HG03175 (cell line): ENCODE results near the gene SEPSECS.
"Not testable (repeated sequence)": the region's sequence is repeated elsewhere in the genome, so short reads cannot be mapped to it uniquely, and the experiment has no call there.

Experiments
- ATAC-seq: cut with Tn5 transposase; IDR thresholded peaks from one replicate; pipeline ENCODE4 v1.9.1; 2021; ENCODE audit warnings: mild to moderate bottlenecking, moderate library complexity; ENCODE audit not compliant: unreplicated experiment

The SEPSECS gene

GRCh38 chr4:25088093-25088952, 71.9 kb downstream of the SEPSECS start:
- no peak for ATAC-seq

DNA sequence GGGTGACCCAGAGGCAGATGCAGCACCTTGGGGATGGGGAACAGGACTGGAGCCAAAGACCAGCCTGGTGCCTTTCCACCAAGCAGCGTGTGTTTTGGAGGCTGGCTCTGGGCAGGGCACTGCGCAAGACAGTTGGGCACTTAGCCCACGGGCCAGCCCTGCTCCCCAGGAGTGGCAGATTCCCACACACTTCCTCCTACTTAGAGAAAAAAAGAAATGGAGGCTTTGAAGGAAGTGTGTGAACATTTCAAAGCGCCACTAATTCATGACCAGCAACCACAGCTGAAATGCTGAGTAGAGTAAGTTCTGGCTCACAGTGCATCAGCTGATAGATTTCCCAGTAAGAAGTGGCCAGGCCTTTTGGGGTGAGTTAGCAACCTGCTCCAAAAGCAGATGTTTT, 74.6 kb downstream of the SEPSECS start:
- ATAC-seq = no peak

DNA sequence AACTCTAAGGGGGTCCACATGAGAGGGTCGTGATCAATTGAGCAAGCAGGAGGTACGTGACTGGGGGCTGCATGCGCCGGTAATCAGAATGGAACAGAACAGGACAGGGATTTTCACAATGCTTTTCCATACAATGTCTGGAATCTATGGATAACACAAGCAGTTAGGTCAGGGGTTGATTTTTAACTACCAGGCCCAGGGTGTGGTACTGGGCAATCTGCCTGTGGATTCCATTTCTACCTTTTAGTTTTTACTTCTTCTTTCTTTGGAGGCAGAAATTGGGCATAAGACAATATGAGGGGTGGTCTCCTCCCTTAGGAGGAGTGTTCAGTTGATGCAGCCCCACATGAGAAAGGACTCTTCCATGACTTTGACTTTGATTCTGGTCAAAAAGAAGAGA, 76.8 kb downstream of the SEPSECS start:
- not testable (repeated sequence) for ATAC-seq

DNA sequence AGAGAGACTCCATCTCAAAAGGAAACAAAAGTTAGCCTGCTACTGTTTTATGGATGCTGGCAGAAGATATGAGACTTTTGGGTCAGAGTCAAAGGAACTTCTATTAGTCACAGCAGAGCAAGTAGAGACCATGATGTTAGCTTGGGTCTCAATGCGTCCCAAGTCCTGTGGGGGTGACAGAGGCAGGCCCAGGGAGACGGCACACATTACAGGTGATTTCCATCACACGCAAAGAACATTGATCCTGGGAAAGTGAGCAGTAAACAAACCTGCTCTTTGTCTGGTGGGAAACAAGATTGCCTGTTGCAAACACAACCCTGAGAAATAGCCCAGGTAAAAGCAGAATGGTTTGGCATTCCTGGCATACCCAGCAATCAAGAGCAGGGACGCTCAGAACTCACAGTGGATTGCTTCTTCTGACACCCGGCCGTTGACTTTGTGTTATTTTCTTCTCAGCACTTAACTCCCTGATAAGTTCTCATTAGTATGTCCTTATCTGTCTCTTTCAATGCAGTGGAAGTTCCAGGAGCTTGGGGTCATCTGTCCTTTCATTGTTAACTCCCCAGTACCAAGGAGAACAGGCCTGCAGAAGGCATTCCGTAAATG, 78.3 kb downstream of the SEPSECS start:
- ATAC-seq = no peak

DNA sequence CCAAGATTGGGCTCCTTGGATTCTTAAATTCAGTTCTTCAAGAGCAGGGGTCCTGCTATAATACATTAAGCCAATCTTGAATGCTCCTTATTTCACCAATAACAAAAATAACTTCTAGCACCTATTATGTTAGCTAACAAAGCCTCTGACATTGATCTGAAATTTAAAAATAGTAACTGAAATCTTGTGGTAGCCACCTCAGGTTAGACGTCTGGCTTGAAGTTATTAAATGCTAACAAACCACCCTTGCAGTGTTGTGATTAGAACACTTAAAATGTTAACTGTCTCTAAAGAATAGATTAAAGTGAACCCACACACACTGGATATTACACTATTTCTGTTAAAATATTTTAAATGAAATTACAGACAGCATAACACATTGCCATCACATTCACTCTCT, 79.7 kb downstream of the SEPSECS start:
- no peak for ATAC-seq

DNA sequence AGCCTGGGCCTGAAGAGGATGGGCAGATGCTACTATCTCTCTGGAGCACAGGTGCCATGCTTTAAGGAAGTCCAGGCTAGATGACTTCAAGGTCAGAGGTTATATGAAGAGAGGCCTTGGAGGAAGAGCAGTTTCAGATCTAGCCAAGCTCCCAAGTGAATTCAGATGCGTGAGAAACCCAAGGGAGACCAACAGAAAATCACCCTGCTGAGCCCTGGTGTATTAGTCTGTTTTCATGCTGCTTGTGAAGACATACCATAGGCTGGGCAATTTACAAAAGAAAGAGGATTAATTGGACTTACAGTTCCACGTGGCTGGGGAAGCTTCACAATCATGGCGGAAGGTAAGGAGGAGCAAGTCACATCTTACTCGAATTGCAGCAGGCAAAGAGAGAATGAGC, 81.7 kb downstream of the SEPSECS start:
- no peak for ATAC-seq

DNA sequence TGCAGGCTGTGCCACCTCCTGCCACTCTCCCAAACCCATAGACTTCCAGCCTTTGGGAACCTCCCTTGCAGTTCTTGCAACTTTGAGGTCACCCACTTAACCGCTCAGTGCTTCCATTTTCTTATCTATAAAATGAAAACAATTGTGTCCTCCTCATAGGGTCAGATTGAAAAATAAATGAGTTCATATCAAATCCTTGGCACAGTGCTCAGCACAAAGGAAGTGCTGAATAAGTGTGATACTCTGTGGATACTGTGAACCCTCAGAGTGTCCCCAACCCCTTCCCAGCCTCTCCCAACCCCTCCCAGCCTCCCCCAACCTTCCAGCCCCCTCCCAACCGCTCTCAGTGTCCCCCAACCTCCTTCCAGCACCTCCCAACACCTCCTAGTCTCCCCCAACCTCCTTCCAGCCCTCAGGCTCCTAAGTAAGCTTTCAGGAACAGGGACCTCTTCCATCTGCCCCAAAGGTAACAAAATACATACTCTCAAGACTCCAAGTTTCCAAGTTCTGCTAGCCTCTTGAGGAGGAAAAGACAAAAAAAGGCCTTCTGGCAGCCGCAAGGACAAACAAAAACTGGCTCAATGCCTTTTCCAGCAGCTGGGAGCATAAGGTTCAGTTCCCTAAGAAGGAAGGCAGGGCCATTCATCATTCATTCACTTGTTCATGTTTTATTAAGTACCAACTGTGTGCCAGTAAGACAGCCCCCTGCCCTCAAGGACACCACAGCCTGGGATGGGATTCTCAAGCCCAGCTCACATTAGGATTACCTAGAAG, 83.4 kb downstream of the SEPSECS start:
- no peak for ATAC-seq

- no peak for ATAC-seq
These were observed 84.4 kb downstream of the SEPSECS start for GRCh38 chr4:25075851-25076250.

DNA sequence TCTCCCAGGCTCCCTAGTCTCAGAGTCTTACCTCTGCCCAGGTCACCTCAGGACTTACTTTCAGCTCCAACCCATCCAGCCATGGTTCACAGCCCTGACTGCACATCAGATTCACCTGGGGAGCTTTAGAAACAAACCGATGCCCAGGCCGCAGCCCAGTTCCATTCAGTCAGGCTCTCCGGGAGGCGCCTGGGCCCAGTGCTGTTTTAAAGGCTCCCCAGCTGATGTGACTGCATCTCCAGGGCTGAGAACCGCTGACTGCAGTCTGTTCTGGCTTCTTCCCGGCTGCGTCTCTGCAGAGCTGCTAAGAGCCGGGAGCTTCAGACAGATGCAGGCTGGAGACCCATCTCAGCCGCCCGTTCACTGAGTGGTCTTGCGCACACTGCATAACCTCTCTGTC, 85.1 kb downstream of the SEPSECS start:
- ATAC-seq = no peak

DNA sequence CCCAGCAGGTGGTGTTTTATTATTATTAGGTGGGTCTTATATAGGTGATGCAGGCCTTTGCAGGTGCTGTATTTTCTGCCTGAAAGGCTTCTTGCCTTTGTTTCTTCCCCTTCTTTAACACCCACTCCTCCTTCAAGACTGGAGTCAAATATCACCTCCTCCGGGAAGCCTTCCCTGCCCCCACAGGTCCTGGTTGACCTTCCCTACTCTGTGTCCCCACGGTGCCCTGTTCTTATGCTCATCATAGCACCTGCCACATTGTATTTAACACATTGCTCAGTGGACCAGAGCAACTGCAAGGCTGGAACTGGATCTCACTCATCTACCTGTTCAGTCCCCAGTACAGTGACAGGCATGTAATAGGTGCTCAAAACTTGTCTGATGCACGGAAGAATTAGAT, 89.7 kb downstream of the SEPSECS start:
- no peak for ATAC-seq
